ENCODE data around the gene RPH3AL. TPM values are rescaled to one million over a fixed set of nuclear protein-coding genes. Genes with fewer than 3 reads are reported as not detected.

Gene RPH3AL
- total RNA-seq, 2 experiments from 2014 or later = 2.4 to 2.8 TPM

DNA sequence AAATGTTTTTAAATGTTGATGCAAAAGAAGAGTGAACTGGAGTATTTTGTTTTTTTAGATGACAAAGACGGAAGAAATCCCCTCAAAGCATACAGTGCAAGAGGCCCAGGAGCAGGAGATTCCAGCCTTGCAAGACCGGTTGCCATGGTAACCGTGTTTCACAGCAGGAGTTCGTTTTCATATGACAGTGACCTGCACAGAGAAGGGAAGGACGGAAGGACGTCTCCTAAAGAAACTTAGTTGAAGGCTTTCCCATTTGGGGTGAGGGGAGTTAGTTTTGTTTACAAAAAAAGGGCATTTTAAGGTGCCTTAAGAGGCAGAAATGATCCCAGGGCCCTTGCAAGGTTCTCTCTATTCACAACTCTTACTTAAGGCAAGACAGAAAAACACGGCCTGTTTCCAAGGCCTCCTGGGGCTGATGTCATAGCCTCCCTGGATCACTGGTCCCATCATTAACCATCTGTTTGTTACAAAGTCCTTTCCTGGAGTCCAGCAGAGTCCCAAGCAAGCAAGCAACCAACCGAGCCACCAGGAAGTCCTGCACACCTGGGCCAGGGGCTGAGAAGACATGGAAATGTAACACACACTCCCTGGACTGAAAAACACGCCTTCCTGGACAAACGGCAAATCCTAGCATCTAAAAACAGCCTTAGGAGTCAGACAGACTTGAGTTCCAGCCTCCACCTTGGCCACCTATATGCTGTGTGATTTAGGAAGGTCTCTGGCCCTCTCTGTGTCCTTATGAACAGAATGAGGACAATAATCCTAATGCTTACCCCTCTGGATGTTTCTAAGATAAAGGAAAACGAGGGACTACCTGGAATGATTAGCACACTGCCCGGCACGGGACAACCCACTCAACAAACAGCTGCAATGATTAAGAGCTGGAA, 30.3 kb upstream of the RPH3AL start:
- no peak for ATAC-seq (ENCODE audit: poor library complexity)
- ChIA-PET CTCF (no interaction called here), POLR2A (no interaction called here)
- H3K27me3 Mint-ChIP-seq = peaks cover 5% of the 10 kb centered on the region
- H3K4me3 Mint-ChIP-seq = peak overlapping the region; percentile 80
- no peaks in the 10 kb centered on the region for H3K36me3 Mint-ChIP-seq (ENCODE audit: low read depth)
- H3K4me1 Mint-ChIP-seq (ENCODE audit: low read depth) = peaks cover 36% of the 10 kb centered on the region
- Histone ChIP-seq H3K4me3 (ENCODE audit: low read length) (no peak overlapping the region), H3K36me3 (ENCODE audit: insufficient read depth, low read length) (no peaks in the 10 kb centered on the region), H3K9me3 (ENCODE audit: control insufficient read depth in 1 of 2, insufficient read depth in 1 of 2, low read length in 2 of 2) (no peaks in the 10 kb centered on the region), H3K27me3 (ENCODE audit: control insufficient read depth in 1 of 2, insufficient read depth in 2 of 2, low read length in 2 of 2) (peaks cover 0 to 3% of the 10 kb centered on the region in 2 experiments), H3K4me1 (ENCODE audit: insufficient read depth, low read length) (peaks cover 15% of the 10 kb centered on the region), H3K27ac (ENCODE audit: low read depth in 1 of 2, low read length in 2 of 2) (no peak overlapping the region)
- no peak overlapping the region for H3K27ac Mint-ChIP-seq
- intact Hi-C loops (cut with DNase I, micrococcal nuclease) = loop anchor here in 1 of 2 experiments (10.0 kb wide), 2 partner anchors 322 to 602 kb away; no protein-coding TSS in a partner anchor
- no peaks in the 10 kb centered on the region for H3K9me3 Mint-ChIP-seq
- TF ChIP-seq, protein P1, sequence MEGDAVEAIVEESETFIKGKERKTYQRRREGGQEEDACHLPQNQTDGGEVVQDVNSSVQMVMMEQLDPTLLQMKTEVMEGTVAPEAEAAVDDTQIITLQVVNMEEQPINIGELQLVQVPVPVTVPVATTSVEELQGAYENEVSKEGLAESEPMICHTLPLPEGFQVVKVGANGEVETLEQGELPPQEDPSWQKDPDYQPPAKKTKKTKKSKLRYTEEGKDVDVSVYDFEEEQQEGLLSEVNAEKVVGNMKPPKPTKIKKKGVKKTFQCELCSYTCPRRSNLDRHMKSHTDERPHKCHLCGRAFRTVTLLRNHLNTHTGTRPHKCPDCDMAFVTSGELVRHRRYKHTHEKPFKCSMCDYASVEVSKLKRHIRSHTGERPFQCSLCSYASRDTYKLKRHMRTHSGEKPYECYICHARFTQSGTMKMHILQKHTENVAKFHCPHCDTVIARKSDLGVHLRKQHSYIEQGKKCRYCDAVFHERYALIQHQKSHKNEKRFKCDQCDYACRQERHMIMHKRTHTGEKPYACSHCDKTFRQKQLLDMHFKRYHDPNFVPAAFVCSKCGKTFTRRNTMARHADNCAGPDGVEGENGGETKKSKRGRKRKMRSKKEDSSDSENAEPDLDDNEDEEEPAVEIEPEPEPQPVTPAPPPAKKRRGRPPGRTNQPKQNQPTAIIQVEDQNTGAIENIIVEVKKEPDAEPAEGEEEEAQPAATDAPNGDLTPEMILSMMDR (IDR thresholded peaks at IDR 0.05) = no peak
- DNase-seq = no peak

DNA sequence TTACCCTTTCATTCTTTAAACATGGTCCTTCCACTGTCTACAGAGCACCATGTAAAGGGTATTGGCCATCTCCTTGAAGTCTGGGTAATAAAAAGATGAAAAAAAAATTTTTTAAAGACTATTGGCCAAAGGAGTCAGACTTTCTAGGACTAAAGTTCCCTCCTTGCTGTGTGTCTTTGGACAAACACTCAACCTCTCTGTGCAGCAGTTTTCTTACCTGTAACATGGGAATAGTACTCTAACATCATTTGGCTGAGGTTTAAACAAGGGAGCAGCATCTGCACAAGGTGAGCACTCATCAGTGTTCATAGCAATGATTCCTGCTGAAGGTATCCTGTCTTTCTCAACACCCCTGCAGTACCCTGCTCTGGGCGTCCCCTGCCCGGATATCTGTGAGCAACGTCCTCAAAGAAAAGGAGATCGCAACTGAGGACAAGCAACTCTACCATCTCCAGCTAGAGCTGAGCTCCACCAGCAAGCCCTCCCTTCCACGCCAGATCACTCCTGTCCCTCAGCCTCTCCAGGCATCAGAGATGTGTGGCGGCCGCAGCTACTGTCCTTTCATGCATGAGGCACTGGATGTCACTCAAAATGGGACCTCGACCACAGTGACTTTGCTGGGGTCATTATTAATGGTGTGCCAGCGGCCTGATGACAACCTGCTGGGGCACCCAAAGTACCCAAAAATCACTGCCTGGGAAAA, 29.5 kb upstream of the RPH3AL start:
- ChIA-PET CTCF (no interaction called here), POLR2A (no interaction called here)
- no peak for ATAC-seq (ENCODE audit: poor library complexity)
- Mint-ChIP-seq H3K9me3 (no peaks in the 10 kb centered on the region), H3K4me1 (ENCODE audit: low read depth) (peaks cover 32% of the 10 kb centered on the region), H3K4me3 (peak overlapping the region; percentile 17), H3K27me3 (no peaks in the 10 kb centered on the region), H3K36me3 (ENCODE audit: low read depth) (no peaks in the 10 kb centered on the region), H3K27ac (peak overlapping the region; percentile 4)
- no peak for DNase-seq
- Histone ChIP-seq H3K27me3 (ENCODE audit: control insufficient read depth in 1 of 2, insufficient read depth in 2 of 2, low read length in 2 of 2) (peaks cover 0 to 3% of the 10 kb centered on the region in 2 experiments), H3K4me3 (ENCODE audit: low read length) (no peak overlapping the region), H3K9me3 (ENCODE audit: control insufficient read depth in 1 of 2, insufficient read depth in 1 of 2, low read length in 2 of 2) (no peaks in the 10 kb centered on the region), H3K36me3 (ENCODE audit: insufficient read depth, low read length) (no peaks in the 10 kb centered on the region), H3K4me1 (ENCODE audit: insufficient read depth, low read length) (peaks cover 15% of the 10 kb centered on the region), H3K27ac (ENCODE audit: low read depth in 1 of 2, low read length in 2 of 2) (no peak overlapping the region)
- intact Hi-C loops (cut with DNase I, micrococcal nuclease) = loop anchor here in 1 of 2 experiments (10.0 kb wide), 2 partner anchors 323 to 603 kb away; no protein-coding TSS in a partner anchor
- TF ChIP-seq, protein P1 (IDR thresholded peaks at IDR 0.05) = no peak

DNA sequence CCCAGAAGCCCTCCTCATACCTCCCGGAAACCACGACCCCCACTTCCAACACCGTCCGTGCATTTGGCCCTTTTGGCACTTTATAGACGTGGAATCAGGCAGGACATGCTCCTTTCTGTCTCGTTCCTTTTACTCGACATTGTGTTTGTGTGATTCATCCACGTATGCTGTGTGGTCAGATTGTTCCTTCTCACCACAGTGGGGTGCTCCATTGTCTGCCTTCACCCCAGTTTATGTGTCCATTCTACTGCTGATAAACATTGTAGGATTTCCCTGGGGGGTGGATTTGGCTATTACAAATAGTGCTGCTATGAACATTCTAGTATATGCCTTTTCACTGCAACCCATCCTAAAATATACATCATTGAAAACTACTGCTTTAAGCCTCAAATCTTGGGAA, 28.9 kb upstream of the RPH3AL start:
- peak overlapping the region; percentile 12 for H3K4me3 Mint-ChIP-seq

More for the DNA sequence above, 28.9 kb upstream of the RPH3AL start:
- Mint-ChIP-seq H3K36me3 (ENCODE audit: low read depth) (no peaks in the 10 kb centered on the region), H3K4me1 (ENCODE audit: low read depth) (peaks cover 26% of the 10 kb centered on the region), H3K27me3 (no peaks in the 10 kb centered on the region), H3K9me3 (no peaks in the 10 kb centered on the region), H3K27ac (peak overlapping the region; percentile 4)
- CTCF ChIA-PET = no interaction called here
- TF ChIP-seq, protein P1 (IDR thresholded peaks at IDR 0.05) = no peak
- Histone ChIP-seq H3K4me3 (ENCODE audit: low read length) (no peak overlapping the region), H3K27ac (ENCODE audit: low read depth in 1 of 2, low read length in 2 of 2) (no peak overlapping the region), H3K36me3 (ENCODE audit: insufficient read depth, low read length) (no peaks in the 10 kb centered on the region), H3K9me3 (ENCODE audit: control insufficient read depth in 1 of 2, insufficient read depth in 1 of 2, low read length in 2 of 2) (no peaks in the 10 kb centered on the region), H3K4me1 (ENCODE audit: insufficient read depth, low read length) (peaks cover 11% of the 10 kb centered on the region), H3K27me3 (ENCODE audit: control insufficient read depth in 1 of 2, insufficient read depth in 2 of 2, low read length in 2 of 2) (peaks cover 0 to 3% of the 10 kb centered on the region in 2 experiments)
- ATAC-seq (ENCODE audit: poor library complexity) (no peak), DNase-seq (no peak)
- POLR2A ChIA-PET = no interaction called here
- intact Hi-C loops (cut with DNase I, micrococcal nuclease) = loop anchor here in 1 of 2 experiments (10.0 kb wide), 2 partner anchors 323 to 603 kb away; no protein-coding TSS in a partner anchor
